Ishikawa (cell line): ENCODE results near the gene PCCA.

Experiments
- EP300 ChIP-seq: IDR thresholded peaks from 2 replicates; pipeline ENCODE4 v1.6.1; 2012; ENCODE audit warnings: borderline replicate concordance
- FOXM1 ChIP-seq: IDR thresholded peaks from 2 replicates; pipeline ENCODE4 v1.6.1; 2012; ENCODE audit warnings: low read depth, borderline replicate concordance
- TCF12 ChIP-seq: IDR thresholded peaks from 2 replicates; pipeline ENCODE4 v1.6.1; 2012; ENCODE audit warnings: low read depth

DNA sequence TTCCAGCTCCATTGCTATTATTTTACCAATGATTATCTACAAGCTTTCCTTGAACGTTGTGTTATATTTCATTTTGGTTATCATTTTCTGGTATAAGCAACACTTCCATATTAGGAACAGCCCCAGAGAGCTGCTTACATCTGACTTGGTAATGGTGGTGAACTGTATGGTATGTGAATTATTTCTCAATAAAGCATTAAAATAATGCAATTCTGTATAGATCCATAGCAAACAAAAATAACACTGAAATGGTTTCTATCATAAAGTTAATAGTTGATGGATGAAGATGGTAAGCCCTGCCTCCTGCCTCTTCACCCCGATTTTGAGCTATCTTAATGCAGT lies 472.2 kb downstream of the PCCA start:
- TF ChIP-seq FOXM1 (no peak), TCF12 (no peak), EP300 (no peak)
